ENCODE results near the gene PDZRN3. TPM values are rescaled to one million over a fixed set of nuclear protein-coding genes. Genes with fewer than 3 reads are reported as not detected.

Gene PDZRN3
- total RNA-seq, 1 donor from 2014 or later: 1.3 TPM

- Mint-ChIP-seq H3K27me3 (ENCODE audit: unreplicated experiment) (no peaks in the 10 kb centered on the region), H3K4me3 (ENCODE audit: unreplicated experiment) (no peak overlapping the region), H3K36me3 (ENCODE audit: low read depth, unreplicated experiment) (no peaks in the 10 kb centered on the region), H3K27ac (ENCODE audit: unreplicated experiment) (no peak overlapping the region), H3K4me1 (ENCODE audit: unreplicated experiment) (peaks cover 10% of the 10 kb centered on the region), H3K9me3 (ENCODE audit: unreplicated experiment) (no peaks in the 10 kb centered on the region)
- no peak for DNase-seq (ENCODE audit: low spot score)
- TF ChIP-seq CTCF (IDR thresholded peaks at IDR 0.05; ENCODE audit: unreplicated experiment): no peak
Observed at GRCh38 chr3:73582535-73582934, 42.2 kb downstream of the PDZRN3 start.

GRCh38 chr3:73581134-73581846 lies 43.5 kb downstream of the PDZRN3 start:
- H3K9me3 Mint-ChIP-seq (ENCODE audit: unreplicated experiment): no peaks in the 10 kb centered on the region
- no peaks in the 10 kb centered on the region for H3K36me3 Mint-ChIP-seq (ENCODE audit: low read depth, unreplicated experiment)
- no peak overlapping the region for H3K27ac Mint-ChIP-seq (ENCODE audit: unreplicated experiment)
- DNase-seq (ENCODE audit: low spot score): no peak
- peaks cover 17% of the 10 kb centered on the region for H3K4me1 Mint-ChIP-seq (ENCODE audit: unreplicated experiment)
- no peak overlapping the region for H3K4me3 Mint-ChIP-seq (ENCODE audit: unreplicated experiment)
- no peak for TF ChIP-seq CTCF (IDR thresholded peaks at IDR 0.05; ENCODE audit: unreplicated experiment)
- peaks cover 2% of the 10 kb centered on the region for H3K27me3 Mint-ChIP-seq (ENCODE audit: unreplicated experiment)

GRCh38 chr3:73580343-73580742 lies 44.4 kb downstream of the PDZRN3 start:
- Mint-ChIP-seq H3K27ac (ENCODE audit: unreplicated experiment) (no peak overlapping the region), H3K9me3 (ENCODE audit: unreplicated experiment) (no peaks in the 10 kb centered on the region), H3K36me3 (ENCODE audit: low read depth, unreplicated experiment) (no peaks in the 10 kb centered on the region), H3K27me3 (ENCODE audit: unreplicated experiment) (peaks cover 2% of the 10 kb centered on the region), H3K4me1 (ENCODE audit: unreplicated experiment) (peaks cover 17% of the 10 kb centered on the region), H3K4me3 (ENCODE audit: unreplicated experiment) (no peak overlapping the region)
- no peak for DNase-seq (ENCODE audit: low spot score)
- no peak for TF ChIP-seq CTCF (IDR thresholded peaks at IDR 0.05; ENCODE audit: unreplicated experiment)

- Mint-ChIP-seq H3K4me3 (ENCODE audit: unreplicated experiment) (peak overlapping the region; percentile 45), H3K4me1 (ENCODE audit: unreplicated experiment) (peaks cover 11% of the 10 kb centered on the region), H3K27me3 (ENCODE audit: unreplicated experiment) (peaks cover 2% of the 10 kb centered on the region), H3K27ac (ENCODE audit: unreplicated experiment) (peak overlapping the region; percentile 28), H3K9me3 (ENCODE audit: unreplicated experiment) (no peaks in the 10 kb centered on the region), H3K36me3 (ENCODE audit: low read depth, unreplicated experiment) (no peaks in the 10 kb centered on the region)
- no peak for DNase-seq (ENCODE audit: low spot score)
- TF ChIP-seq CTCF (IDR thresholded peaks at IDR 0.05; ENCODE audit: unreplicated experiment): no peak
Observed at GRCh38 chr3:73577704-73578103, 47.0 kb downstream of the PDZRN3 start.

- H3K27ac Mint-ChIP-seq (ENCODE audit: unreplicated experiment): peak overlapping the region; percentile 28
- H3K9me3 Mint-ChIP-seq (ENCODE audit: unreplicated experiment): no peaks in the 10 kb centered on the region
- H3K36me3 Mint-ChIP-seq (ENCODE audit: low read depth, unreplicated experiment): no peaks in the 10 kb centered on the region
- H3K27me3 Mint-ChIP-seq (ENCODE audit: unreplicated experiment): peaks cover 2% of the 10 kb centered on the region
- TF ChIP-seq CTCF (IDR thresholded peaks at IDR 0.05; ENCODE audit: unreplicated experiment): no peak
- H3K4me1 Mint-ChIP-seq (ENCODE audit: unreplicated experiment): peaks cover 11% of the 10 kb centered on the region
- H3K4me3 Mint-ChIP-seq (ENCODE audit: unreplicated experiment): no peak overlapping the region
- no peak for DNase-seq (ENCODE audit: low spot score)
Observed at GRCh38 chr3:73576999-73577461, 47.7 kb downstream of the PDZRN3 start.
